Liver (tissue), 9 donors: Measurements from ENCODE around the gene PRPF19. TPM values are rescaled to one million over a fixed set of nuclear protein-coding genes. Genes with fewer than 3 reads are reported as not detected.

Experiments
- DNase-seq: peaks from one replicate; pipeline ENCODE4 v3.0.0-alpha.2; 2017; ENCODE audit warnings: low spot score
- H3K27ac ChIP-seq, 2 donors: one replicate each; pipeline ENCODE4 v1.7.0; 2013; ENCODE audit warnings: inconsistent platforms in 2 of 2, low read length in 2 of 2, control low read depth in 1 of 2, low read depth in 1 of 2, mild to moderate bottlenecking in 1 of 2
- H3K27me3 ChIP-seq, 4 donors: one replicate each; pipeline versions ENCODE4 v1.6.1 to v1.7.0; 2013; ENCODE audit warnings: low read length in 3 of 4, inconsistent platforms in 1 of 4, mild to moderate bottlenecking in 1 of 4, moderate library complexity in 1 of 4; ENCODE audit not compliant: control insufficient read depth in 4 of 4, insufficient read depth in 4 of 4
- H3K36me3 ChIP-seq, 4 donors: one replicate each; pipeline versions ENCODE4 v1.6.1 to v1.7.0; 2013; ENCODE audit warnings: low read length in 3 of 4, mild to moderate bottlenecking in 3 of 4, low read depth in 1 of 4, moderate library complexity in 1 of 4; ENCODE audit not compliant: control insufficient read depth in 4 of 4, insufficient read depth in 3 of 4
- H3K4me1 ChIP-seq, 4 donors: one replicate each; pipeline versions ENCODE4 v1.6.1 to v1.7.0; 2013; ENCODE audit warnings: low read length in 3 of 4, mild to moderate bottlenecking in 3 of 4, moderate library complexity in 1 of 4; ENCODE audit not compliant: control insufficient read depth in 4 of 4, insufficient read depth in 4 of 4
- H3K4me3 ChIP-seq, 3 donors: one replicate each; pipeline versions ENCODE4 v1.6.1 to v1.7.0; 2013; ENCODE audit warnings: low read length in 3 of 3, control low read depth in 1 of 3, low read depth in 1 of 3, mild to moderate bottlenecking in 1 of 3
- H3K9ac ChIP-seq, 2 donors: one replicate each; pipeline ENCODE4 v1.7.0; 2013; ENCODE audit warnings: low read length in 2 of 2, mild to moderate bottlenecking in 2 of 2, moderate library complexity in 2 of 2, control low read depth in 1 of 2, low read depth in 1 of 2
- H3K9me3 ChIP-seq, 4 donors: one replicate each; pipeline versions ENCODE4 v1.6.1 to v1.7.0; 2013; ENCODE audit warnings: low read length in 3 of 4; ENCODE audit not compliant: control insufficient read depth in 4 of 4
- ATF3 ChIP-seq: IDR thresholded peaks from 2 replicates; pipeline ENCODE4 v1.6.1; 2016; ENCODE audit warnings: antibody characterized with exemption
- CTCF ChIP-seq: fragments of 150-350 bp; IDR thresholded peaks from 2 replicates; pipeline ENCODE4 v1.5.1; 2017; ENCODE audit warnings: improper control_type of control experiment, low read depth, low read length; ENCODE audit not compliant: missing input control
- EGR1 ChIP-seq, 2 donors: IDR thresholded peaks; 2 replicates each; pipeline ENCODE4 v1.6.1; 2016 to 2018; ENCODE audit warnings: antibody characterized with exemption in 2 of 2, low read depth in 2 of 2
- FOXA1 ChIP-seq: IDR thresholded peaks from 2 replicates; pipeline ENCODE4 v1.6.1; 2016; ENCODE audit warnings: antibody characterized with exemption
- FOXA2 ChIP-seq: IDR thresholded peaks from 2 replicates; pipeline ENCODE4 v1.6.1; 2016; ENCODE audit warnings: antibody characterized with exemption
- GABPA ChIP-seq, 2 donors: IDR thresholded peaks in 1 of 2; conservative IDR thresholded peaks in 1 of 2; 2 replicates each; pipeline ENCODE4 v1.6.1; 2016; ENCODE audit warnings: antibody characterized with exemption in 2 of 2, mild to moderate bottlenecking in 1 of 2, moderate library complexity in 1 of 2
- HNF4G ChIP-seq: IDR thresholded peaks from 2 replicates; pipeline ENCODE4 v1.6.1; 2016; ENCODE audit warnings: antibody characterized with exemption
- JUND ChIP-seq, 2 donors: IDR thresholded peaks; 2 replicates each; pipeline ENCODE4 v1.6.1; 2016; ENCODE audit warnings: antibody characterized with exemption in 2 of 2
- MAX ChIP-seq: IDR thresholded peaks from 2 replicates; pipeline ENCODE4 v1.6.1; 2016; ENCODE audit warnings: antibody characterized with exemption
- NR2F2 ChIP-seq: IDR thresholded peaks from 2 replicates; pipeline ENCODE4 v1.6.1; 2016; ENCODE audit warnings: antibody characterized with exemption
- REST ChIP-seq: IDR thresholded peaks from 2 replicates; pipeline ENCODE4 v1.6.1; 2016; ENCODE audit warnings: antibody characterized with exemption, mild to moderate bottlenecking
- RXRA ChIP-seq, 2 donors: IDR thresholded peaks; 2 replicates each; pipeline ENCODE4 v1.6.1; 2017 to 2018; ENCODE audit warnings: antibody characterized with exemption in 2 of 2, mild to moderate bottlenecking in 1 of 2
- SP1 ChIP-seq: IDR thresholded peaks from 2 replicates; pipeline ENCODE4 v1.6.1; 2018; ENCODE audit warnings: antibody characterized with exemption, mild to moderate bottlenecking
- TAF1 ChIP-seq: conservative IDR thresholded peaks from 2 replicates; pipeline ENCODE4 v1.6.1; 2016; ENCODE audit warnings: antibody characterized with exemption, mild to moderate bottlenecking
- YY1 ChIP-seq: IDR thresholded peaks from 2 replicates; pipeline ENCODE4 v1.6.1; 2016; ENCODE audit warnings: antibody characterized with exemption, mild to moderate bottlenecking
- ZBTB33 ChIP-seq: IDR thresholded peaks from 2 replicates; pipeline ENCODE4 v1.6.1; 2016; ENCODE audit warnings: antibody characterized with exemption
- WGBS: extraction: QIAGEN DNeasy Blood & Tissue Kit; methylation state at CpG from one replicate; pipeline ENCODE4 v1.1.7; 2013; 5-methylcytosine and 5-hydroxymethylcytosine counted together
- polyA plus RNA-seq, 2 donors: library from polyadenylated mRNA; stranded (reverse) in 1 of 2; unstranded in 1 of 2; fragments of 200-250 nt in 1 of 2; fragments of >200 nt in 1 of 2; fragmentation: Nextera tagmentation in 1 of 2; extraction: Ambion mirVana in 1 of 2; gene quantifications; one replicate each; pipeline versions ENCODE4 v1.2.1 to v1.2.3, GENCODE V29; 2013 to 2015
- total RNA-seq, 2 donors: library from RNA; depleted of rRNA; stranded (reverse); fragments of >200 nt; gene quantifications; one replicate each; pipeline ENCODE4 v1.2.3, GENCODE V29; 2014
- donor health status: healthy.
- donor health status: healthy.
- donor health status: healthy.
- donor health status: healthy.
- donor health status: healthy.

PRPF19 gene
- total and polyA plus RNA-seq, 4 donors: 25.4 to 57.1 (median 40.4) TPM

- TF ChIP-seq YY1 (no peak), HNF4G (no peak), CTCF (no peak), JUND (IDR thresholded peaks at IDR 0.05) (no peak), SP1 (no peak), FOXA2 (no peak), ZBTB33 (no peak), RXRA (IDR thresholded peaks at IDR 0.05) (no peak), TAF1 (no peak), FOXA1 (no peak), REST (no peak), GABPA (IDR thresholded peaks at IDR 0.05 in 1 of 2, conservative IDR thresholded peaks at IDR 0.05 in 1 of 2) (no peak), MAX (no peak), ATF3 (no peak), NR2F2 (no peak), EGR1 (IDR thresholded peaks at IDR 0.05; ENCODE audit: low read depth in 2 of 2) (no peak)
- WGBS: 87% methylated on average over 6 of the region's 6 CpGs
- no peak overlapping the region for H3K9ac ChIP-seq
- H3K27ac ChIP-seq: no peak overlapping the region
- H3K4me3 ChIP-seq: no peak overlapping the region
- no peak for DNase-seq
- H3K4me1 ChIP-seq: no peaks in the 10 kb centered on the region
- H3K9me3 ChIP-seq: no peaks in the 10 kb centered on the region
- H3K36me3 ChIP-seq: peaks cover 2 to 49% (median 13%) of the 10 kb centered on the region in 4 donors
- H3K27me3 ChIP-seq: no peaks in the 10 kb centered on the region
These were observed 35.2 kb upstream of the PRPF19 start for GRCh38 chr11:60941371-60942119.
